SW 1271 (cell line): ENCODE data around the gene SENP1.

Experiments
- DNase-seq, 2 experiments: peaks; one replicate each; lab custom pipeline; 2025; lab: John Stamatoyannopoulos, UW

Gene SENP1

DNA sequence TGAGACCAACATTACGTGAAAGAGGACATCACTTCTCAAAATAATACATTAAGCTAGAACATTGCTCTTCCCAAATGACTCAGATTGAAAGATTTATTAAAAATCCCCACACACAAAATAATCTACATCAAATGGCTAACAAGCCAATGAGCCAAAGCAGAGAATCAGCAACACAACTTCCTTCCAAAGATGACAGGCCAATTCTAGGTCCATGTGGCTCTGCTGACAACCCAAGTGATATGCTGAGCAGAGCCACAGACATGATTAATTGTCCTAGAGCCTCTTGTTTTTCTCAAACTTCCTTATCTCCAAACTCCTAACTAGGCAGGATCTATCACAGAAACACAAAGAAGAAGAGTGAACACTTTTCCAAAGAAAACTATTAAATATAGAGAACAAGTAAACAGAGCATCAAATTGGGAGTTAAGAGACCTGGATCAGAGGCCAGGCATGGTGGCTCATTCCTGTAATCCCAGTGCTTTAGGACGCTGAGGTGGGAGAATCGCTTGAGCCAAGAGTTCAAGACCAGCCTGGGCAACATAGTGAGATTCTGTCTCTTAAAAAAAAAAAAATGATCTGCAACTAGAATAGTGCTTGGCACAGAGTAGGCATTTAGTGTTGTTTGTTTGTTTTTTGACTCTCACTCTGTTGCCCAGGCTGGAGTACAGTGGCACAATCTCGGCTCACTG lies 38.5 kb downstream of the SENP1 start:
- no peak for DNase-seq

DNA sequence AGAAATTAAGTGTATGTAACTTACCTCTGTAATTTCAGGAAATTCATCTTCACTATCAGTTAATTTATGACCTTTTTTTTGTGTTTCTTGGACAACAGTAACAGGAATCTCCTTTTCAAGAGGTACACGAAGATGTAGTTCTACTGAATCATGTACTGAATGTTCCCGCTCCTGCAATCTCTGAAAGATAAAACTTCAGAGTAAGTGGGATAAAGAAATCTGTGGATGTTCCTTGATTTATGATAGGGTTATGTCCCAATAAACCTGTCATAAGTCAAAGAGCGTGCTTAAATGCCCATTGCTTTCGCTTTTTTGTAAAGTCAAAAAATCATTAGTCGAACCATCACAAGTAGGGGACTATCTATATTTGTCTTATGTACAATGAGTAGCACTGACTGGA lies 40.8 kb downstream of the SENP1 start:
- no peak for DNase-seq

DNA sequence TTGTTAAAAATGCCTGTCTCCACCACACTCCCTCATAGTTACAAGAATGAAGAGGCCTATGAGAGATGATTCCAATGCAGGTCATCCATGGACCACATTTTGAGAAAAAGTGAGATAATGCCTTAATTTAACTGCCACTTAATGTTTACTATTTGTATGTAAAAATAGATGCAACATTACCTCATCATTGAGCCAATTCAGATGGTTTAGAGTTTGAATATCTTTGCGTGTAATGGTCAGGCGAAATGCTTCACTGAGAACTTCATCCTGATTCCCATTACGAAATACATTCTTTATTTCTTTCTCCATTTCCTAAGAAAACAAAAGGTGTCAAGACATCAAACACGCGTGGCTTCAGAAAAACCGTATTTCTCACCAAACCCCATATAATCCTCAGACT lies 42.3 kb downstream of the SENP1 start:
- no peak for DNase-seq

DNA sequence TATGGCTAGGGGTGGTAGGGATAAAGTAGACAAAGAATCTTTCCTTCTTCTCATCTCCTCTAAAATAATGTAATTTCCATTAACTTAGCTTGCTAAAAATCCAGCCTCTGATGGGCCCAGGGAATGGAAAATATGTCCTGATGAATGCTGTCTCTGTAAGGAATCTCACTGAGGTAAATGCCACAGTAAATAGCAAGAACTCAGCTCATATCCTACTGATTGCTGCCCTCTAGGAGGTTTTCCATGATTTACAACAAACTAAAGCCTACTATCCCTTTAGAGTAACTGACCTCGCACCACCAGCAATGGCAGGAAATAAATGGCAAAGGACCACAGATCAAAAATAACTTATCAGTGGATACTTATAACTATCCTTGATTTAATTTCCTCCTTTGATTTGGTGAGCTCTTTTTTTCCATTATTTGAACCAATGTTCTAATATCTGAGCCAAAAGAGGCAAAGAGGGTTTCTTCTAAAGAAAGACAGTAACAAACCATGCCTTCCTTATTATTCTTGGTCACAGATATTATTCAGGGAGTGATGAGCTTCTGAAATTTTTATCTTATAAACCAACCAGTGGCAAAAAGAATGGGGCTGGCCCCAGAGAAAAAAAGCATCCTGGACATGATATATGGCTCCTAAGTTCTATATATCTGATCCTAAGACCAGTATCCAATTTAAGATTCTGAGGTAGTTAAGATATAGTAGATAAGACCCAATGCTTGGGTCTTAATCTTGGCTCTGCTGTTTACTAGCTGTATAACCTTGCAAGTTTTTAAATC lies 43.8 kb downstream of the SENP1 start:
- DNase-seq: peak in 1 of 2 experiments; percentile 25

DNA sequence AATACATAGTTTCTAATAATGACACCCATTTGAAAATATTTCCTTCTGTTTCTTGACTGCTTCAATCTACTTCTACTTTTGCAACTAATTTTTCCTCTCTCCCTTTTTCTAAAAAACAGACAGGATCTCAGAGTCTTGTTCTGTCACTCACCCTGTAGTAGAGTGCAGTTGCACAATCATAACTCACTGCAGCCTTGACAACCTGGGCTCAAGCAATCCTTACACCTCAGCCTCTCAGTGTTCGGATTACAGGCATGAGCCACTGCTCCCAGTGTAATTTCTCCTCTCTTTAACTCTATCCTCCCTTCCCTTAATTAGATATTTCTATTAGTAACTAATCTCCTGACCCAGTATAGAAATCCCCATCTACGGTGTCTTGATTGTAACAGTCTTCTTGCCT lies 45.4 kb downstream of the SENP1 start:
- DNase-seq: no peak

DNA sequence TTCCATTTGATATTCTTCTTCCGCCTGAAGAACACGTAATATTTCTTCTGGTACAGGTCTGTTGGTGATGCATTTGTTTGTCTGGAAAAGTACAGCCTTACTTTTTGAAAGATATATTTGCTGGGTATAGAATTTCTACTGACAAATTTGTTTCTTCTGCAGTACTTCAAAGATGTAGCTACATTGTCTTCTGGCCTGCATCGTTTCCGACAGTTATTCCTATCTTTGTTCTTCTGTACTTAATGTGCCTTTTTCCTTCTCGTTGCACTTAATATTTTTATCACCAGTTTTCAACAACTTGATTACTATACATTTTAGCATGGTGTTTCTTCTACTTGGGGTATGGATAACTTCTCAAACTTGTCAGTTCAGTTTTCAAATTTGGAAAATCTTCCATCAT lies 47.1 kb downstream of the SENP1 start:
- DNase-seq: no peak

DNA sequence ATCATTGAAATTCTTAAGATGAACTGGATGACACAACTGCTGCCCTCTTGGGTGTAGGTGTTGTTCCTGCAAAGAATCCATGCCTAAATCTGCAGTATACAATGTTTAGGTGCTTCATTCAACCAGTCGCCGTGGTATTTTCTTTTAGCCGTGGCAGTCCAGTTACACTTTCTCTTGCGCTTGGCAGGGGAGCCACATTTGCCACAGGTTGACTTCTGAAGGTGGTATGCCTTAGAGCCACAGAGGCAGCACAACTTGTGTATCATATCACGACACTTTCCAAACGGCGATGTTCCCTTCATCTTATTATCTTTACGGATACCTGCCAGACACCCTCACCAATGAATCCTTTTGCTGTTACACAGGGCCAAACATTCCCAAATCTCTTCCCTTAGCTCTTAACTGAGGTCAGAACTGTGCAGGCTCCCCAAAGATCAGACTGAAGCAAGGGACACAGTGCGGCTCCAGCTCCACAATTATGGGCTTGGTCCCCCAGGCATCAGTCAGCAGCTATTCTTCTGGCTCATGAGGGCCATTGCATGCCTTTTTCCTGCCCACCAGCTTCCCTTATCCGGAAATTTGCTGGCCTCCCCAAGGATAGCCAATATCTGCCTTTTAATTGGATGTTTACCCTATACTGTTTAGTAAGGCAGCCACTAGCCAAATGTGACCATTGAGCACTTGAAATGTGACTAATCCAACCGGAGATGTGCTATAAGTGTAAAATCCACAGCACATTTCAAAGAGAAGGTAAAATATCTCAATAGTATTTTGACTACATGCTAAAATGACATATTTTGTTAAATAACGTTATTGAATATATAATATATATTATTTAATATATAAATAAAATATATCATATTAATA lies 50.7 kb downstream of the SENP1 start:
- no peak for DNase-seq

DNA sequence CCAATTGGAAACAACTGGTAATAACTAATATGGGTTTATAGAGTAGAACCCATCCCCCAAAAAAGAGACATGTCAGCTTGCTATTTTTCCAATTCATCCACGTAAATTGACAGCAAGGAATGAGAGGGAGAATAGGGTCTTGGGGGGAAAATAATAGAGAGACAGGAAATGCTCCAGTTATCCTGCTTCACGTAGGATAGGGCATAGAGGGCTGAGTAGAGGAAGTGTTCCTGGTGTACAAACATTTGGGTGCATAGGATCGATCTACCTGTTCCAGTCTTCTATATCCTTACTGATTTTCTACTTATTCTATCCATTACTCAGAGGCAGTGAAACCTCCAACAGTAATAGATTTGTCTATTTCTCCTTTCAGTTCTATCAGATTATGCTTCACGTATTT lies 52.0 kb downstream of the SENP1 start:
- DNase-seq: no peak

DNA sequence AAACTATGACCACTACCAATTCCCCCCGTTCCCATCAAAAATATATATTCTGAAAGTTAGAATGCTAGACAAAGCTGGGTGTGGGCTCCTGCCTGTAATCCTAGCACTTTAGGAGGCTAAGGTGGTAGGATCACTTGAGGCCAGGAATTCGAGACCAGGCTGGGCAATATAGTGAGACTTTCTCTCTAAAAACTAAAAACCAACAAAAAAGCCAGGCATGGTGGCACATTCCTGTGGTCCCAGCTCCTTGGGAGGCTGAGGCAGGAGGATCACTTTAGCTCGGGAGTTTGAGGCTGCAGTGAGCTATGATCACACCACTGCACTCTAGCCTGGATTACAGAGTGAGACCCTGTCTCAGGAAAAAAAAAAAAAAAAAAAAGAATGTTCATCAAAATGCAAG lies 52.8 kb downstream of the SENP1 start:
- DNase-seq: no peak

DNA sequence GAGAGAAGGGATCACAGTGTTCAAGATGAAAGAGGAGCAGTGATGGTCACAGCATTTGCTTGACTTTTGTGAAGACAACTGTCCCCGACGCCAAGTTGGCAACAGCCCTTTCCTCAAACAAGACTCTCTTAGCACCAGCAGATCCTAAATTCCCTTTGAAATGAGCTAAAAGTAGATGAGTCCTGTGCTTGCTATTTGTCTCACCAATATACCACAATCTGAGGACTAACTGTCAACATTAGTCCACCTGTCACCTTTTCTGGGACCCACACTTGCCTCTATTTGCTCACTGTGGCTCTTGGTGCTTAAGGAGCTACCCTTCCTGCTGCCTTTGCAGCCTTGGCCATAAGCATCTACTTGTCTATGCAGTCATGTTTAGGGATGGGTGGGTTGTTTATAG lies 54.2 kb downstream of the SENP1 start:
- no peak for DNase-seq

DNA sequence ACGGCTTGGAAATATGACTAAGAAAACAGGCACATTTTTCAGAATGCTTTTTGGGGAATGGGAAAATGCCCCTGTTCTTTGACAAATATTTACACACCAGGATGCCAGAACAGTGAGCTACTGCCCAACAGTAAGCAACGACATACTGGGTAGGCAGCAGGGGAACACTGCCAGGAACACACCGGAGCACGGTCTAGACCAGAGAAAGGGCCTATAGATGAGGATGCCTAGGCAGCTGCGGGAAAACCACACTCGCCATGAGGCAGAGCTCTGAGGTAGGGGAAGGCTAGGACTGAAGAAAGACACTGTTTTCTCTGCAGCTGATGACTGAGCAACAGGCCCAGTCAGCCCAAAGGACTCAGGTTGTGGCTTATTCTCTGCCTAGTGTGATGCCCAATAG lies 55.7 kb downstream of the SENP1 start:
- DNase-seq: no peak

DNA sequence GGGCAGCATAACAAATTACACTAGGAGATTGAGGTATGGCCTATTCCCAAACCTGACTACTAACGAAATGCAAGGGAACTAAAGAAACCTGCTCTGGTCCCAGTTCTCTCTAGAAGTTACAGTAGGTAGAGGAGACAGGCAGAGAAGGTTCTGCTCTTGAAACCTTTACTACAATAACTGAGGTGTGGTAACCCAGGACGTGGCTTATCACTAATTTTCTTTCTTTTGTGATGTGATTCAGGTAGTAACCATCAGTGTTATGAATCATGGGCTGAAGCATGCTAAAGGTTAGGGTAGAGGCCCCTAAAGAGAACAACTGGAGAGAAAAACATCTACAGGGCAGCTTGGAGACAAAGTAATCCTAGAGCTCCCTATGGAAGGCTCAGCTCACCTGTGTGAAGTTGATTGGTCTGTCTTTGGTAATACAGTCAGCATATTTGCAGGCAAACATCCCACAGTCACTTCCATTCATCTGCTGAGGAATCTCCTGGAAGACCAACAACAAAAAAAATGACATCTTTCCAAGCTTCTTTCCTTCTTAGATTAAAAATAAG lies 59.8 kb downstream of the SENP1 start:
- DNase-seq: no peak

DNA sequence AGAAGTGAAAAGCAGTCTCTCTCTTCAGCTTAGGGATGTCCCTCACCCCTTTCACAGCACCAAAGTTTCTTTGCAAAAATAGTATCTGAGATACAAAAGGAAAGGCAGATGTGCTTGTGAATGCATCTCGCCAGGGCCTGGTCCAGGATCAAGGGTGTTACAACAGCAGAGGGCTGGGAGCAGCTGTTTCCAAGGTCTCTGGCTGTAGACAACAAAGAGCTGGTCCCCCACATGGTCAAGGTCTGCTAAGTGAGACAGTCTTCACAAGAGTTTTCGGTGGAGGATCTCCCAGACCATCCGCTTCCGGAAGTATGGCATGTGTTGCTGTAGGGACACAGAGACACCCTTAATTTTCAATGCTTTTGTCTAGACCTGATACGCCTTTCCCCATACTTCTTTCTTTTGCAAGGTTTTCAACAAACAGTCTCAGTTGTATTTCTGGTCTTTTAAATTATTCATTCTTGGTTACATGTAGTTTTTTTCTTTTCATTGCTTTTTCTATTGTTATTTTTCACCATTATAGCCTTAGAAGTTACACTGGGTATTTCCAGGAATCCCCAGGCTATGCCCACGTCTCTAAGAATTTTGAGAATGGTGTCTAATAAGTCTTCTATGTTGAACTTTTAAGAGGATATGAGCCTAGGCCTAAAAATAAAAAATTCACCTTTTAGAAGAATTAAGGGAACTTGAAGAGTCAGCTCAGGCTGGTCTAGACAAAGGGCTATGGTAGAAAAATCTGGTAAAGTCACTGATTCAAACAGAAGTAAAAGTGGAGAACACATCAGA lies 60.6 kb downstream of the SENP1 start:
- no peak for DNase-seq

DNA sequence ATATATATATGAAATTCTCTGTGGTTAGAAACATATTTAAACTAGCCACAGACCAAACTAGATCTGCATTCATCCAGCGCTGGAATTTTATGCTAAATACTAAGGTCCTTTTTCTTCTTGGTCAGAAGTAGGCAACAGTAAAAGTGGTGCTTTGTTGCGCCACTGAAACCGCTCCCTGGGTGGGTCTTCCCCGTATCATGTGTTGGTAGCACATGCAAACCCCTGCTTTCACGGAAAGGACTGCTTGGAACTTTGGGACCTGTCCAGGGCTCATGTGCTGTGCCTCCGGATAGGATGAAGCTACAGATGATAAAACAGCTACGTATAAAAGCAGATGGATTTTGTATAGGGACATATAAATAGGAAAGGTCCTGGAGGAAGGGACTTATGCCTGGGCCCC lies 61.5 kb downstream of the SENP1 start:
- DNase-seq: no peak

DNA sequence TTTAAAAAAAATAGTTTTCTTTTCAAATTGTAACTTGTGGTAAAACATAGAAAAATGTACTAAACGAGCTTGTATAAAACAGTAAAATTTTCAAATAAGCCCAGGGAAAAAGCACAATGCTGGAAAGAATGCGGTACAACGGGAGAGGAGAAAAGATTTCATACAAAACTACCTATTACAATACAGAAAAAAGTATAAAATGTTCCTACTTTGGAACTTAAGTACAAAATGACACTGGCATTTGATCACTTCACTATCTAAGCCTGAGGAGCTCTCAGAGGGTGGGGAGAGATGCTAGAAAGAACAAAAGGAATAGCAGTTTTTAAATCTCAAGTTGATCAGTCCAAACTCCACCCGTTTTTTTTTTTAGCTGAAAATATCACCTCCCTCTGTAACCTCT lies 62.1 kb downstream of the SENP1 start:
- DNase-seq: no peak

DNA sequence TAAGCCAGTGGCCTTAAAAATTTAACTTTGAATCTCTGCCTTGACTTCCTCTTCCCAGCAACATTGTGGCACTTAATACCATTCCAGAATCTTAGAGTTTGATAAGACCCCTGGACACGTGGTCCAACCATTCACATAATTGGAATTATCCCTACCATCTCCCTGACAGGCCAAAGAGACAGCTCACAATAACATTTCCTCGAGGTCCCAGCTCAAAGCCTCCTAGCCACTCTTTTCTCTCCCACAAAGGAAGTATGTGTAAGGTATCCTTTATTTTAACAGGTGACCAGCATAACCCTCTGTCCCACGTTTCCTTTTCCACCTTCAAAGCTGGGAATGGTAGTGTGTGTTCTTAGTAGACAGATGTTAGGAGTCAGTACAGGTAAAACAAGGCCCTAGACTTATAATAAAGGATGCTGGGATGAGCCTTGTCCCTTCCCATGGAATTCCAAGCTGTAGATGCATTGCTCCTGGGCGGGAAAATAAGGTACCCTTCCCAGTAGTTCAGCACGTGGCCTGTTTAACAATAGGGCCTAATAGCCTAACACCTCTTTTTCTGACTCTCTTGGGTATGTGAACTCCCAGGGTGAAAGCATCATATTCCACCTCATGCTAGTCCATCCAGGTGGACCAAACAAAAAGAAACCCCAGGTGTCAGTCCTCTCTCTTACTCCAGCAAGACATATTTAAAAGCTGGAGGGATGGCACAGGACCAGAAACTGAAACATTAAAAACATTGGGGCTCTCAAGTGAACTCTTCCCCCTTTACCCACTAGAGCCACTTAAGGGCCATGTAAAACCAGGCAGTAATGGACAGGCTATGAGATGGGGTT lies 64.1 kb downstream of the SENP1 start:
- DNase-seq: no peak

DNA sequence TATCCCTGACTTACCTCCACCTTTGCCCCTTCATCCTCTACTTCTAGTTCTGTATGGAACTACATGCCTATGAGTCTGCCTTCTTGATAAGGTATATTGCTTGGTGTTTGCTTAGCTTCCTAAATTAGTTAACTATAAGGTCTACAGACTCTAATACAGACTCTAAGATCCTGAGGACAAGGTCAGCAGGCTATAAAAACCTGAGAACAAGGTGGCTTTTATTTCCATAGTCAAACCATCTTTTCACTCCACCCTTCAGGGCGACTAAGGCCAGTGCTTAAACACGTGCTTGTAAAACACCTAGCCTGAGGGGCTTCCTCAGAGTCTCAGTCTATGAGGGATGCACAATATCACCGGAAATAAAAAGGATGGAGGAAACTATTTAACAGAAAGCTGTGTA lies 65.5 kb downstream of the SENP1 start:
- no peak for DNase-seq

DNA sequence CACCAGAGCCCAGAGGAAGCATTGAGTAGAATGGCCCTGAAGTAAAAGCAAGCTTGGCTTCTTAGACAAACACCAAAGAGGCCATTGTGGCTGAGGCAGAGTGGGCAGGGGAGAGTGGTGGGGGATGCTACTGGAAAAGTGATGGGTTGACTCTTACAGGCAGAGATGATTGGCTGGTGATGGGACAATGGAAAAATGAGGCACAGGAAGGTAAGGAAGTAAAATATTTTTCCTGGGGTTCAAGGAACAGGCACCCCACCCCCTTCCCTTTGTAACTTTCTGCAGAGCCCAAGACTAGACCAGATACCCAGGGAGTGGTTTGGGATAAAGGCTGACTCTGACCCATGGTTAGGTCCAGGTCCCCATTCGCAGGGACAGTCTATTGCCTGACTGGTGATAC lies 66.7 kb downstream of the SENP1 start:
- DNase-seq: no peak

DNA sequence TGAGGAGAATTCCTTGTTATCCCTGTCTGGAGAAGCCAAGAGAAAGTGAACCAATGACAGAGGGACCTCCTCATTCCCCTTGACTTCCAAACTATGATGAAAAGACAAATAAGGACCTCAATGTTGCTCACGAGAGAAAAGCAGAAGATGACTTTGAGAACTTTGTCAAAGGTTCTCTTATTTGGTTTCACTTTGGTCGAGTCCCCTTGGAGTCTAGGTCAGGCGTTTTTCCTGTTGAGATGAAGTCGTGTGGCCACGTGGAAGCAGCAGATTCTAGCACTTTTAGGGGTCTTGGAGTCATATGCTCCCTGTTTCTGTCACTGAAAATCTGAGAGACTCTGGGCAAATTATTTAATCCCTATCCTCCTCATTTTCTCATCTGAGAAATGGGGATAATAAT lies 67.8 kb downstream of the SENP1 start:
- DNase-seq: no peak

DNA sequence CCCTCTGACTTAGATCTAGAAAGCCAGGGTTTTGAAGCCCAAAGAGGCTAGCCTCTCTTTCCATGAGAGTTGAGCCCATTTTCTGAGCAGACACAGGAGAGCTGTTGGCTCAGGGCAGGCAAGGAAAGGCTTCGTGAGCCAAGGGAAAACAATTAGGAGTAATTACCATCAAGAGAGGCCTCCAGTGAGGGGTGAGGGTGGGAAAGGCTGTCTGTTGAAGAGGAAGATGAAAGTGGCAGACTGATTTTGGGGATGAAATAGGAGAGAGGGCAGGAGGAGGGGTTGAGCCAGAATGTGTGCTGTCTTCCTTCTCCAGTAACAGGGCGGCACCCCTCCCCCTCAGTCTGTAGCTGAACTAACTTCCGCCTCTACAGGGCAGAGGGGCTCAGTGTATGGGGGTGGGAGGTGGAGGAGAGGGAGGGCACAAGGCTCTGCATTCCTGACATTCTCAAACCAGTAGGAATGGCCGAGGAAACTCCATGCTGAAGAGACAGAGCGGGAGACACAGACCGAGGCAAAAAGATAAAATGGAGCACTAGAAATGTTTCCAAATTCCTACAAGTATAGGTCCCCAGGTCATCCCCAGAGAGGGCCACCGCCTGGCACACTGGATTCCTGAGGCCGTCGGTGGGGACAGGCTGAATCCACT lies 68.5 kb downstream of the SENP1 start:
- DNase-seq: no peak
